Vagina (tissue), 2 donors: Measurements from ENCODE around the gene NSUN3. TPM values are rescaled to one million over a fixed set of nuclear protein-coding genes. Genes with fewer than 3 reads are reported as not detected.

Source experiments
- DNase-seq, 2 donors: peaks; one replicate each; pipeline ENCODE4 v3.0.0-alpha.2; 2017; ENCODE audit errors: extremely low spot score in 2 of 2
- H3K27ac ChIP-seq: fragments of 200-600 bp; sonication (generic); one replicate; pipeline ENCODE4 v1.5.1; 2019
- H3K27me3 ChIP-seq: fragments of 200-600 bp; sonication (generic); one replicate; pipeline ENCODE4 v1.5.1; 2019
- H3K36me3 ChIP-seq, 2 donors: fragments of 200-600 bp; sonication (generic); one replicate each; pipeline ENCODE4 v1.5.1; 2017 to 2019
- H3K4me1 ChIP-seq: fragments of 200-600 bp; sonication (generic); one replicate; pipeline ENCODE4 v1.5.1; 2019
- H3K4me3 ChIP-seq, 2 donors: fragments of 200-600 bp; sonication (generic); 1 replicate in 1 of 2; 2 replicates in 1 of 2; pipeline ENCODE4 v1.5.1; 2016 to 2019
- H3K9me3 ChIP-seq: fragments of 200-600 bp; sonication (generic); one replicate; pipeline ENCODE4 v1.5.1; 2019
- CTCF ChIP-seq, 3 experiments: fragments of 450-650 bp in 2 of 3; fragments of 200-600 bp in 1 of 3; sonication (generic) in 1 of 3; IDR thresholded peaks; one replicate each; pipeline ENCODE4 v1.5.1; 2017 to 2019; ENCODE audit warnings: antibody characterized with exemption in 3 of 3, mild to moderate bottlenecking in 2 of 3, moderate library complexity in 2 of 3
- POLR2A ChIP-seq, 2 donors: fragments of 450-650 bp; IDR thresholded peaks; one replicate each; pipeline ENCODE4 v1.6.1; 2017; ENCODE audit warnings: antibody characterized with exemption in 2 of 2, mild to moderate bottlenecking in 2 of 2, moderate library complexity in 2 of 2
- POLR2AphosphoS5 ChIP-seq, 2 donors: sonication (generic); formaldehyde crosslinking; IDR thresholded peaks; one replicate each; pipeline ENCODE4 v1.9.0; 2017; ENCODE audit warnings: antibody characterized with exemption in 2 of 2, mild to moderate bottlenecking in 2 of 2, low read depth in 1 of 2; ENCODE audit not compliant: insufficient read depth in 1 of 2
- intact Hi-C: fragments of 100-400 bp; cut with DNase I; formaldehyde crosslinking; loops from one replicate; pipeline ENCODE4 v1.15.1; 2023
- total RNA-seq: library from RNA; depleted of rRNA; stranded (reverse); fragments of >200 nt; gene quantifications from one replicate; pipeline ENCODE4 v1.2.3, GENCODE V29; 2016

NSUN3 gene
- total RNA-seq, 1 donor from 2014 or later = 15.7 TPM

GRCh38 chr3:94064243-94064860, 1.5 kb downstream of the NSUN3 start:
- no peak for DNase-seq
- Histone ChIP-seq H3K4me1 (peaks cover 33% of the 10 kb centered on the region), H3K36me3 (peaks cover 0 to 5% of the 10 kb centered on the region in 2 donors), H3K4me3 (no peak overlapping the region), H3K27ac (no peak overlapping the region), H3K27me3 (no peaks in the 10 kb centered on the region), H3K9me3 (no peaks in the 10 kb centered on the region)
- TF ChIP-seq POLR2AphosphoS5 (IDR thresholded peaks at IDR 0.05; ENCODE audit: insufficient read depth in 1 of 2, low read depth in 1 of 2) = no peak
- TF ChIP-seq POLR2A (IDR thresholded peaks at IDR 0.05) = no peak
- no peak for TF ChIP-seq CTCF (IDR thresholded peaks at IDR 0.05)
- intact Hi-C loops = no loop called here

GRCh38 chr3:94065122-94065521, 2.3 kb downstream of the NSUN3 start:
- H3K4me3 ChIP-seq = no peak overlapping the region
- no peaks in the 10 kb centered on the region for H3K27me3 ChIP-seq
- no peak for TF ChIP-seq POLR2A (IDR thresholded peaks at IDR 0.05)
- TF ChIP-seq POLR2AphosphoS5 (IDR thresholded peaks at IDR 0.05; ENCODE audit: insufficient read depth in 1 of 2, low read depth in 1 of 2) = no peak
- TF ChIP-seq CTCF (IDR thresholded peaks at IDR 0.05) = no peak
- DNase-seq = no peak
- H3K27ac ChIP-seq = no peak overlapping the region
- peaks cover 0 to 5% of the 10 kb centered on the region in 2 donors for H3K36me3 ChIP-seq
- intact Hi-C loops = loop anchor here (5.0 kb wide), 1 partner anchor 58 kb away; no protein-coding TSS in a partner anchor
- H3K9me3 ChIP-seq = no peaks in the 10 kb centered on the region
- peaks cover 33% of the 10 kb centered on the region for H3K4me1 ChIP-seq

- H3K4me1 ChIP-seq = peaks cover 33% of the 10 kb centered on the region
- H3K9me3 ChIP-seq = no peaks in the 10 kb centered on the region
- intact Hi-C loops = loop anchor here (5.0 kb wide), 1 partner anchor 59 kb away; no protein-coding TSS in a partner anchor
- H3K4me3 ChIP-seq = no peak overlapping the region
- TF ChIP-seq CTCF (IDR thresholded peaks at IDR 0.05) (no peak), POLR2A (IDR thresholded peaks at IDR 0.05) (no peak)
- H3K27ac ChIP-seq = no peak overlapping the region
- DNase-seq = no peak
- H3K36me3 ChIP-seq = peaks cover 0 to 5% of the 10 kb centered on the region in 2 donors
- no peaks in the 10 kb centered on the region for H3K27me3 ChIP-seq
Observed at GRCh38 chr3:94065819-94066480, 3.1 kb downstream of the NSUN3 start.

- H3K27ac ChIP-seq = no peak overlapping the region
- no peak overlapping the region for H3K4me3 ChIP-seq
- no peaks in the 10 kb centered on the region for H3K9me3 ChIP-seq
- no peaks in the 10 kb centered on the region for H3K27me3 ChIP-seq
- peaks cover 31% of the 10 kb centered on the region for H3K4me1 ChIP-seq
- peaks cover 0 to 5% of the 10 kb centered on the region in 2 donors for H3K36me3 ChIP-seq
- no peak for DNase-seq
- intact Hi-C loops = loop anchor here (5.0 kb wide), 1 partner anchor 60 kb away; no protein-coding TSS in a partner anchor
- no peak for TF ChIP-seq POLR2A (IDR thresholded peaks at IDR 0.05)
- no peak for TF ChIP-seq CTCF (IDR thresholded peaks at IDR 0.05)
- no peak for TF ChIP-seq POLR2AphosphoS5 (IDR thresholded peaks at IDR 0.05; ENCODE audit: insufficient read depth in 1 of 2, low read depth in 1 of 2)
Observed at GRCh38 chr3:94066506-94067500, 3.9 kb downstream of the NSUN3 start.
